ENCODE data around the gene CLK3. TPM values are rescaled to one million over a fixed set of nuclear protein-coding genes. Genes with fewer than 3 reads are reported as not detected.
"Not testable (repeated sequence)": the region's sequence is repeated elsewhere in the genome, so short reads cannot be mapped to it uniquely, and the experiment has no call there.

CLK3 gene
- polyA plus RNA-seq, 1 donor, result 81.6 TPM

DNA sequence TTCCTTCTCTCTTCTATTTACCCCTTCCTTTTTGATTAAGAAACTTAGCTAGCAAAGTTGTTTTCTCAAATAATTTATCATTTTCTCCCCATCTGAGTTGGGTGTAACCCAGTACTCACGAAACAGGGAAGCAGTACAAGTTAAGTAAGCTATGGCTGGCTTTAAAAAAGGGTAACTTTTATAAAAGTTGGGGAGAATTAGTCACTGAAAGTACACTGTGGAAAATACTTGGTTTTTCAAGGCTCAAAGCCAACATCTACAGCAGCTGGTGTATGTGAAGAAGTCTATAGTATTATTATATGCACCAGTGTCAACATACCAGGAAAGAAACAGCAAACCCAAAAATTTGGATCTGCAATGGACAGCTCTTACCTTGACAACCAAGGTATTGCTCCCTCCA lies 25.5 kb downstream of the CLK3 start:
- no peak for DNase-seq

- DNase-seq, result peak; percentile 22
Measured at GRCh38 chr15:74642348-74642733, 26.7 kb downstream of the CLK3 start.

DNA sequence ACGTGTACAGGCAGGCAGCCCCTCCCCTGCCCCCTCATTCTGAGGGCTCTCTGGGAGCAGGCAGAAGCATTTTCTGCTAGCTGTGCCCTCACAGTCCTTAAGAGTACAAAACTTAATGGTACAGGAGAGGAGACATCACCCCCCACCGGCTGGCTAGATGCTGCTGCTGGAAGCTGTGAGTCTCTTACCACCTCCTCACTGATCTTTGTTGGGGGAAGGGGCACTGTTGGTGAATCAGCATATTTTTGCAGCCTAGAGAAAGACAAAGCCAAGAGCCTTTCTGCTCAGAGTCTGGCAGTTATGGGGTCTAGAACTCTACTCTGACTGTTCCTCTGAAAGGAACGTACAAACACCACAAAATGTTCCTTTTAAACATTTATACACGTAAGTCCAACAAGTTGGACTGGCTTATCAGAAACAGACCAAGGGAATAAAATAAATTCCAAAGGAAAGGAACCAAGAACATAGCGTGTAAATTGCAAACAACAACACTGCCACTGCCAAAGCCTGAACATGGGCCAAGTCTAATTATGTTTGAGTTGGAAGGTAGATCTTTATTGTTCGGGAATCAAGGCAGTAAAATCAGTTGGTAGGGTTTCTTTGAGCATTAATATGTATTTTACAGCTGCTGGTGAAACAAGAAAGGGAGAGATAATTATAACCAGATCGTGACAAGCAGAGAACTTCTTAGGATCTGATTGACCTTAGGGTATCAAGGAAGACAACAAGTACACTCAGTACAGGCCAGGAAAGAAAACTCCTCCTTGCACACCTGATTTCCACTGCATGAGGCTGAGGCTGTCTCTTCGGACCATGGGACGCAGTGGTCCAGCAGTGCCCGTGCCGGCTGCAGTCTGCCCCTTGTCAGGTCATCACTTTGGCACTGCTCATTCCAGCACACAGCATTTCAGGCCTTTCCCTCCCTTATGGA lies 27.4 kb downstream of the CLK3 start:
- no peak for DNase-seq

DNA sequence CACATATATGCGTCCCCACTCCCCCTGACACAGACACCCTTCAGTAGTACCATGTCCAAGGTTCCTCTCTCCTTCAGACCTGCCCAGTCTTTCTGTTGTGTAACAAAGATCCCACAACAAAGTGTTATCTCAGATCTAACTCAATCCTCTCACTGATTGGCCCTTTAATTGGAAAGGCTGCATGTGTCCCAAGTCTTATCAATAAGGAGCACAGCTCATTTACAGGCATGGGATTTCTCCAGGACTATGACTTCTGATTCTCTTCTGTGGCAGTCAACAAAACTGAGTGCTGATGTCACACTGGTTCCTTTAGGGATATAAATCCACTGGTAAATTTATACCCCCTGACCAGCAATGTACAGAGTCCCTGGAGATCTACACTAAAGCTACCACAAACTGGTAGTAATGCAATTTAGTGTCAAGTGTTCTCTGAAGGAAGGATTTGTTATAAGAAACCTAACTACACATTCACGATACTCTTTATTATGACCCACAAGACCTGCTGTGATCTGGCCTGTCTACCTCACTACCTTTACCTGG lies 28.1 kb downstream of the CLK3 start:
- DNase-seq, result no peak

DNA sequence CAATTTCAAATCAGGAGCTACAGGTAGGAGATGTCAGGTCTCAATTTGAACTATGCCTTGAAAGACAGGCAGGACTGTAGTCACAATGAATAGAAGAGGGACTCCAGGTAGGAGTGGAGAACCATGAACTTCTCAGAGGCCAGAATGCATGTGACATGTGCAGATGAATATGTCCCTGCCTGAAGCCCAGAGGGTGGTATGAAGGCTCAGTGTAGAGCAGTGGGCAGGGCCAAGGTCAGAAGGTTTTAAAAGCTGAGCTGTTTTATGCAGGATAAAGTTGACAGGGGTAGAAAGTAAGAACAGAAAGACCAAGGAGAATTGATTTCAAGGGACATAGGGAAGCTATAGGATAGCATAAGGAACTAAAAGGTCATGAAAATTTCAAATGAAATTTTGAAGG lies 30.8 kb downstream of the CLK3 start:
- DNase-seq, result no peak

- DNase-seq, result no peak
Measured at GRCh38 chr15:74648051-74648842, 32.6 kb downstream of the CLK3 start.

GRCh38 chr15:74651242-74651741 lies 35.7 kb downstream of the CLK3 start:
- no peak for DNase-seq

DNA sequence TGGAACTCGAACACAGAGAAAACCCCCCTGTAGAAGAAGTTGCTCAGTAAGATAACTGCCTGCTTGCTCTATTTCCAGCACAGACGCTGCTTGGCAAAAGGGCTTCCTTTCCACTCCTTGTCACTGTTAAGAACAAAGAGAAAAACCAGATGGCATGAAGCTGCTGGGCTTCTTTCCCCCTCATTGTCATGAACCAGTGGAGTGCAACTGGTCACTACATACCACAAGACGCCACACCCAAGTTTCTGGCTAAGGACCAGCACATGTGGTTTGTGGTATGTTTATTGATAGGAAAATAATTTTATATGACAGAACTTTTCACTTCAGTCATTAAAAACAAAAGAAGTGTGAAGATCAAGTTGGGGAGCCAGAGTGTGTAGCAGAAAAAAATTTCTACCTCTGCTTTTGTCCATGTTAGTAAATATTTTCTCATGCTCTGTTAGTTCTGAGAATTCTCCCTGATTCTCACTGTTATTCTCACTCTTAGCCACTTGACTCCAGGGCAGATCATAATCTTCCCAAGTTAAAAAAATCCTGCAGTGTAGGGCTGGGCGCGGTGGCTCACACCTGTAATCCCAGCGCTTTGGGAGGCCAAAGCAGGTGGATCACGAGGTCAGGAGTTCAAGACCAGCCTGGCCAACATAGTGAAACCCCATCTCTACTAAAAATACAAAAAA lies 37.9 kb downstream of the CLK3 start:
- no peak for DNase-seq

DNA sequence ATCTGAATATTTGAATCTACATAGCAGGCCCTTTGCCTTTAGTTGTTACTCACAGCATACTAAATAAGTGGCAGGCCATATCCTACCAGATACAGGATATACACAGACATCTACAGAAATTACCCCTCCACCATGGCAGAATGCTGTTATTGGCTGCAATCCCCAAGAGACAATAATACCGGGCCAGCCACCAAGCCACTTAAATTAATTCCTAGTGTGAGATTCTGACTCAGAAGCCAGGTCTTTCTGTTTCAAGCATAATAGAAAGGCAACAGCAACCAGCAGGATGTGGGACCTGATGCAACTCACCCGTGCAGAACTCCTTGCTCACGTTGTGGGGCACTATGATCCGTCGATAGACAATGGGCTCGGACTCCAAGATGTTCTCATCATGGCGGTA lies 39.8 kb downstream of the CLK3 start:
- DNase-seq, result no peak

- DNase-seq, result no peak
Measured at GRCh38 chr15:74656935-74657535, 41.4 kb downstream of the CLK3 start.

DNA sequence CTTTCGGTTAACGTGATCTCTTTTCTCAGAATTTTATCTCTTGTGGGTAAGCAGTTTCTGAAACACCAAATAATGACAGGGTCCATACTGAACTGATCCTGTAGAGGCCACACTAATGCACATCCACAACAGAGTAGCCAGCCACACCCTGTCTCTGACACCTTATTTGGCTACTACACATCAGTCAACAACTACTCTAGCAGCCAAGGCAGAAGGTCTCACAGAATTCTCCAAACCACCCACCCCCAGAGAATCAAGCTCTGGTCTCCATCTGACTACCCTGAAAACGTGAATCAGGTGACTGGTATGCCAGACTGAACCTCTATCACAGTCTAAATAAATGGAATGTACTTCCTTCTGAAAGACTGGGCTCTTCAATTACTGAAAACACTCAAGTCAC lies 42.2 kb downstream of the CLK3 start:
- DNase-seq, result no peak

DNA sequence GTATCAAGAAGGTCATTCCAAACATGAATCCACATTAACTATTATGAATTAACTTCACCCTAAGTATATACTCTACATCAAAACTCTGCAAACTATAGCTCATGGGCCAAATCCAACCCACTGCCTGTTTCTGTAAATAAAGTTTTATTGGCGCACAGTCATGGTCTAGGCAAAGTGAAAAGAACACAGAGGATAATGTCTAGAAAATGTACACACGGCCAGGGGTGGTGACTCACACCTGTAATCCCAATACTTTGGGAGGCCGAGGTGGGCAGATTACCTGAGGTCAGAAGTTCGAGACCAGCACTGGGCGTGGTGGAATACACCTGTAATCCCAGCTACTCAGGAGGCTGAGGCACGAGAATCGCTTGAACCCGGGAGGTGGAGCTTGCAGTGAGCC lies 45.6 kb downstream of the CLK3 start:
- not testable (repeated sequence) for DNase-seq

DNA sequence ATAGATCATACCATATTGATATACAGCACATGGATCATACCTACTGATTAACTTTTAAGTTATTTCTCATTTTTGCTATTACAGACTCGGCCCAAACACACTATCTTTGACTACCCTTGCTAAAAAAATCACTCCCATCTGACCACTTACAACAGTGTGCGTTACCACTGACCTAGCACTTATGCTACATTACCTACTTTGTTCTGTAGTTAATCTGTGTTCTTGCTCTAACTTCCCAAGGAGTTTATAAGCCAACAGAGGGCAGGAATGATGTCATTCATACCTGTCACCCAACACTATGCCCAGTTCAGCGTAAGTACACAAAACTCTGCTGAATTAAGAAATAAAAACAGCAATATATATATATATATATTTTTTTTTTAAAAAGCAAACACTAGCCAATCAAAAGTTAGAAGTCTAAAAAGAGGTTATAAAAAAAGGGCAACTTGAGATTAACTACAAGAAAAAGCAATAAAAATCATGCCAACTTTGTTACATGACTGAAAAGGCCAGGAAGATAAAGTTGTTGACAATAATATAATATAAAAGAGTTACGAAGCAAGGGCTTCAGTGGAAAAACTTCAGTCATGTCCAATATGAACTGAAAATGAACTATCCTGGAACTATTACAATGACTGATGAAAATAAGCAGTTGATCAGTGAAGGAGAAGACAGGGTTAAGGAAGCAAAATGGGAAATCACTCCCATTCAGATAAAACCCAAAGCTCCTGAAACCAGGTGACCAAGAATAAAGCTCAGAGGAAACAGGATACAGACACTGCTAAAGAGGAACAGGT lies 46.6 kb downstream of the CLK3 start:
- DNase-seq, result no peak

- no peak for DNase-seq
Measured at GRCh38 chr15:74663303-74664027, 47.8 kb downstream of the CLK3 start.

GRCh38 chr15:74664028-74664616 lies 48.5 kb downstream of the CLK3 start:
- no peak for DNase-seq

GRCh38 chr15:74664670-74665069 lies 49.0 kb downstream of the CLK3 start:
- DNase-seq, result no peak

GRCh38 chr15:74667975-74668374 lies 52.3 kb downstream of the CLK3 start:
- no peak for DNase-seq

GRCh38 chr15:74669627-74670026 lies 54.0 kb downstream of the CLK3 start:
- no peak for DNase-seq

- DNase-seq, result no peak
Measured at GRCh38 chr15:74674161-74674560, 58.5 kb downstream of the CLK3 start.

DNA sequence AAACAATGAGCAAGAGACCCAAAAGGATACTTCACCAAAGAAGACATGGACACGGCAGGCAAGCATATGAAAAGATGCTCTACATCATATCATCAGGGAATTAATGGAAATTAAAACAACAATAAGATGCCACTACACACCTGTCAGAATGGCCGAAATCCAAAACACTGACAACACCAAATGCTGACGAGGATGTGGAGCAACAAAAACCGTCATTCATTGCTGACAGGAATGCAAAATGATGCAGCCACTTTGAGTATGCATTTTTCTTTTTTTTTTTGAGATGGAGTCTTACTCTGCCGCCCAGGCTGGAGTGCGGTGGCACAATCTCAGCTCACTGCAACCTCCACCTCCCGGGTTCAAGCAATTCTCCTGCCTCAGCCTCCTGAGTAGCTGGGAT lies 61.2 kb downstream of the CLK3 start:
- no peak for DNase-seq

All from left kidney (tissue), 2 donors.